NB4 (cell line): ENCODE measurements around the gene RASSF4.

Source experiments
- MYC ChIP-seq: IDR thresholded peaks from 2 replicates; pipeline ENCODE4 v1.6.1; 2011; ENCODE audit warnings: low read depth, low read length
- POLR2A ChIP-seq: IDR thresholded peaks from 2 replicates; pipeline ENCODE4 v1.6.1; 2011; ENCODE audit warnings: mild to moderate bottlenecking; ENCODE audit not compliant: insufficient read length; ENCODE audit errors: extremely low read depth
- TF ChIP-seq, protein P1 (sequence below): IDR thresholded peaks from one replicate; pipeline ENCODE4 v1.5.1; 2012; ENCODE audit warnings: low read depth, low read length
- TF ChIP-seq, protein P2 (sequence below): IDR thresholded peaks from 2 replicates; pipeline ENCODE4 v1.6.1; 2011; ENCODE audit warnings: low read depth, low read length

DNA sequence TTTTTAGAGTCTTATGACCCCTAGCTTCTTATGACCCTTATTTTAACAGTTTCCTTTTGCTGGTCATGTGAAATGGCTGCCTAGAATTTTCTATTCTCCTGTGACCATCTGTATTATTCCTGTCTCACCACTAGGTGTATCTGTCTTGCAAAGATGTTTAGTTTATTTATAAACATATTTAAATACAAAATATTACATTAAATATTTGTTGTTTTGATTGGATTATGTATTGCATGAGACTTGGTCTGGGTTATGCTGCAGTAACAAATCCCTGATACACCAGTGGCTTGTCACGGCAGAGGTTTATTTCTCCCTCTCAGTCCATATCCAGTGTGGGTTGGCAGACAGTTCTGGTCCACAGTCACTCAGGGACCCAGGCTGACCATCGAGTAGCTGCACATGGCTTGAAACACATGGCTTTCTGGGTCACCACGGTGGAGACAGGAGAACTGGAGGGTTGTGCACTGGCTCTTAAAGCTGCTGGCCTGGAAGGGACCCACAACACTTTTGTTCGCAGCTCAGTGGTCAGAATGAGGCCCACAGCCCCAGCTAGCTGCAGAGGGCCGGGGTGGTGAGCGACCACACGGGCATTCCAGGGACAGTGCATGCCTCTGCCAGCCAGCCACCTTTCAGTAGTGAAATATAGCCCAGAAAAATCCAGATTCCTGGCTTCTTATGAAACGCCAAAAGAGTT lies 7.4 kb downstream of the RASSF4 start:
- TF ChIP-seq, protein P1, sequence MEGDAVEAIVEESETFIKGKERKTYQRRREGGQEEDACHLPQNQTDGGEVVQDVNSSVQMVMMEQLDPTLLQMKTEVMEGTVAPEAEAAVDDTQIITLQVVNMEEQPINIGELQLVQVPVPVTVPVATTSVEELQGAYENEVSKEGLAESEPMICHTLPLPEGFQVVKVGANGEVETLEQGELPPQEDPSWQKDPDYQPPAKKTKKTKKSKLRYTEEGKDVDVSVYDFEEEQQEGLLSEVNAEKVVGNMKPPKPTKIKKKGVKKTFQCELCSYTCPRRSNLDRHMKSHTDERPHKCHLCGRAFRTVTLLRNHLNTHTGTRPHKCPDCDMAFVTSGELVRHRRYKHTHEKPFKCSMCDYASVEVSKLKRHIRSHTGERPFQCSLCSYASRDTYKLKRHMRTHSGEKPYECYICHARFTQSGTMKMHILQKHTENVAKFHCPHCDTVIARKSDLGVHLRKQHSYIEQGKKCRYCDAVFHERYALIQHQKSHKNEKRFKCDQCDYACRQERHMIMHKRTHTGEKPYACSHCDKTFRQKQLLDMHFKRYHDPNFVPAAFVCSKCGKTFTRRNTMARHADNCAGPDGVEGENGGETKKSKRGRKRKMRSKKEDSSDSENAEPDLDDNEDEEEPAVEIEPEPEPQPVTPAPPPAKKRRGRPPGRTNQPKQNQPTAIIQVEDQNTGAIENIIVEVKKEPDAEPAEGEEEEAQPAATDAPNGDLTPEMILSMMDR, result no peak
- TF ChIP-seq POLR2A (no peak), MYC (no peak)
- TF ChIP-seq, protein P2, sequence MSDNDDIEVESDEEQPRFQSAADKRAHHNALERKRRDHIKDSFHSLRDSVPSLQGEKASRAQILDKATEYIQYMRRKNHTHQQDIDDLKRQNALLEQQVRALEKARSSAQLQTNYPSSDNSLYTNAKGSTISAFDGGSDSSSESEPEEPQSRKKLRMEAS, result peak; percentile 68; the same call in 1 of the 2 replicates
